Sigmoid colon (tissue), 4 donors: ENCODE results near the gene FBXW11.

Source experiments
- EP300 ChIP-seq, 4 donors: sonication (generic); formaldehyde crosslinking; IDR thresholded peaks; one replicate each; pipeline ENCODE4 v1.6.1; 2017; ENCODE audit warnings: antibody characterized with exemption in 4 of 4
- POLR2A ChIP-seq, 2 donors: fragments of 450-650 bp; IDR thresholded peaks; one replicate each; pipeline ENCODE4 v1.6.1; 2016; ENCODE audit warnings: antibody characterized with exemption in 2 of 2, mild to moderate bottlenecking in 2 of 2, moderate library complexity in 2 of 2
- TF ChIP-seq, protein P1 (sequence below), 4 experiments: fragments of 450-650 bp in 3 of 4; fragments of 200-600 bp in 1 of 4; IDR thresholded peaks; one replicate each; pipeline ENCODE4 v1.5.1; 2016 to 2019; ENCODE audit warnings: antibody characterized with exemption in 4 of 4, mild to moderate bottlenecking in 3 of 4, moderate library complexity in 2 of 4

DNA sequence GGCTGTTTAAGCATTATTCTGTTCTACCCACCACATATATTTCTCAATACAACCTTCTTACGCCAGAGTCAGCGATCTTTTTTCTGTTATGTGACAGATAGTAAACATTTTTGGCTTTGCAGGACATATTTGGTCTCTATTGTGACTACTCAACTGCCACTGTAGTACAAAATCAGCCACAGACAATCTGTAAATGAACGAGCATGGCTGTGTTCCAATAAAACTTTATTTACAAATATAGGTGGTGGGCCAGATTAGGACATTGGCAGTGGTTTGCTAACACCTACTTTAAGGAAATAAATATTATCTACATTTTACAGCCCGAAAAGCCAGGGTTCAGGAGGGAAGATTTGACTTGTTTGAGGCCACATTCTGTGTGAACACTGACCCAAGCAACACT lies 40.2 kb upstream of the FBXW11 start:
- TF ChIP-seq, protein P1, sequence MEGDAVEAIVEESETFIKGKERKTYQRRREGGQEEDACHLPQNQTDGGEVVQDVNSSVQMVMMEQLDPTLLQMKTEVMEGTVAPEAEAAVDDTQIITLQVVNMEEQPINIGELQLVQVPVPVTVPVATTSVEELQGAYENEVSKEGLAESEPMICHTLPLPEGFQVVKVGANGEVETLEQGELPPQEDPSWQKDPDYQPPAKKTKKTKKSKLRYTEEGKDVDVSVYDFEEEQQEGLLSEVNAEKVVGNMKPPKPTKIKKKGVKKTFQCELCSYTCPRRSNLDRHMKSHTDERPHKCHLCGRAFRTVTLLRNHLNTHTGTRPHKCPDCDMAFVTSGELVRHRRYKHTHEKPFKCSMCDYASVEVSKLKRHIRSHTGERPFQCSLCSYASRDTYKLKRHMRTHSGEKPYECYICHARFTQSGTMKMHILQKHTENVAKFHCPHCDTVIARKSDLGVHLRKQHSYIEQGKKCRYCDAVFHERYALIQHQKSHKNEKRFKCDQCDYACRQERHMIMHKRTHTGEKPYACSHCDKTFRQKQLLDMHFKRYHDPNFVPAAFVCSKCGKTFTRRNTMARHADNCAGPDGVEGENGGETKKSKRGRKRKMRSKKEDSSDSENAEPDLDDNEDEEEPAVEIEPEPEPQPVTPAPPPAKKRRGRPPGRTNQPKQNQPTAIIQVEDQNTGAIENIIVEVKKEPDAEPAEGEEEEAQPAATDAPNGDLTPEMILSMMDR (IDR thresholded peaks at IDR 0.05), result no peak
- no peak for TF ChIP-seq EP300 (IDR thresholded peaks at IDR 0.05)
- TF ChIP-seq POLR2A (IDR thresholded peaks at IDR 0.05), result no peak
